GM12874 (cell line): ENCODE results near the gene ACYP2.
A peak's percentile ranks its signal among the peaks of the same experiment; 100 is the strongest.

Experiments used
- TF ChIP-seq, protein P1 (sequence below): IDR thresholded peaks from 2 replicates; pipeline ENCODE4 v1.5.1; 2011; ENCODE audit warnings: low read depth, mild to moderate bottlenecking, control low read depth, low read length, moderate library complexity; ENCODE audit not compliant: insufficient read depth

Gene ACYP2

DNA sequence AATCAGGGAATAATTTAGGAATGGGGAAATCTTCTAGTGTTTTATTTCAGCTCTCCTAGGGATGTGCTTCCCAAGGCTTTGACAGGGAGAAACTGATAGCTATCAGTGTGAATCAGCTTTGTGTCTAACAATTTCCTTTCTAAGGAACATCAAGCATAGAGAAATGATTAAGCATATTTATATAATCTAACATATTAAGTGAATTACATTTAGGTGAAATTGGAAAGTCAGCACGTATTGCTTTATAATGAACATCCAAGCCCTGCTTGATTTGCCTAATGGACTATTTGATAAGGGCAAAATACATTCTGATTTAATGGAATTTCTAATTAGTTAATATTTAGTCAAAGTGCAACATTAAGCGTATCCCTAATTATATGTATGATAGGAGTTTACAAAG, 160.1 kb downstream of the ACYP2 start:
- TF ChIP-seq, protein P1, sequence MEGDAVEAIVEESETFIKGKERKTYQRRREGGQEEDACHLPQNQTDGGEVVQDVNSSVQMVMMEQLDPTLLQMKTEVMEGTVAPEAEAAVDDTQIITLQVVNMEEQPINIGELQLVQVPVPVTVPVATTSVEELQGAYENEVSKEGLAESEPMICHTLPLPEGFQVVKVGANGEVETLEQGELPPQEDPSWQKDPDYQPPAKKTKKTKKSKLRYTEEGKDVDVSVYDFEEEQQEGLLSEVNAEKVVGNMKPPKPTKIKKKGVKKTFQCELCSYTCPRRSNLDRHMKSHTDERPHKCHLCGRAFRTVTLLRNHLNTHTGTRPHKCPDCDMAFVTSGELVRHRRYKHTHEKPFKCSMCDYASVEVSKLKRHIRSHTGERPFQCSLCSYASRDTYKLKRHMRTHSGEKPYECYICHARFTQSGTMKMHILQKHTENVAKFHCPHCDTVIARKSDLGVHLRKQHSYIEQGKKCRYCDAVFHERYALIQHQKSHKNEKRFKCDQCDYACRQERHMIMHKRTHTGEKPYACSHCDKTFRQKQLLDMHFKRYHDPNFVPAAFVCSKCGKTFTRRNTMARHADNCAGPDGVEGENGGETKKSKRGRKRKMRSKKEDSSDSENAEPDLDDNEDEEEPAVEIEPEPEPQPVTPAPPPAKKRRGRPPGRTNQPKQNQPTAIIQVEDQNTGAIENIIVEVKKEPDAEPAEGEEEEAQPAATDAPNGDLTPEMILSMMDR, result no peak

GRCh38 chr2:54279385-54279784, 164.0 kb downstream of the ACYP2 start:
- TF ChIP-seq, protein P1, result 0 out of 2 replicates have a peak, but pooled peaks have one; percentile 5

- TF ChIP-seq, protein P1, result no peak
Measured at GRCh38 chr2:54284826-54285225, 169.4 kb downstream of the ACYP2 start.

GRCh38 chr2:54285451-54285850, 170.0 kb downstream of the ACYP2 start:
- TF ChIP-seq, protein P1, result no peak

DNA sequence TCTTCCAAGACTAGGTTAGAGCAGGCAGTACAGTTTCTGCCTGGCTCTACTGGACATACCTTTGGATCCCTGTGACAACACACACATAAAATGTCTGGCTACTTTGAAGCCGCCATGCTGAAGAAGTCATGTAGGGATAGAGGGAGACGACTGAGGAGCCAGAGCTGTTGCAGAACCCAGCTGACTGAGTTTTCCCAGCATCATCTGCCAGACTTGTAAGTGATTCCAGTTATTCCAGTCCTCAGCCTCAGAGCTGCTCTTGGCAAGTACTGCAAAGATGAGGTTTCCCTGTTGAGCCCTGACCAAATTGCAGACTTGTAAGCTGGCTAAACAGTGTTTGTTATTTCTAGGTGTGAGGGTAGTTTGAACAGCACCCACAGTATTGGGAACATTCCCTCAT, 172.1 kb downstream of the ACYP2 start:
- TF ChIP-seq, protein P1, result no peak

- TF ChIP-seq, protein P1, result no peak
Measured at GRCh38 chr2:54289917-54290316, 174.5 kb downstream of the ACYP2 start.

DNA sequence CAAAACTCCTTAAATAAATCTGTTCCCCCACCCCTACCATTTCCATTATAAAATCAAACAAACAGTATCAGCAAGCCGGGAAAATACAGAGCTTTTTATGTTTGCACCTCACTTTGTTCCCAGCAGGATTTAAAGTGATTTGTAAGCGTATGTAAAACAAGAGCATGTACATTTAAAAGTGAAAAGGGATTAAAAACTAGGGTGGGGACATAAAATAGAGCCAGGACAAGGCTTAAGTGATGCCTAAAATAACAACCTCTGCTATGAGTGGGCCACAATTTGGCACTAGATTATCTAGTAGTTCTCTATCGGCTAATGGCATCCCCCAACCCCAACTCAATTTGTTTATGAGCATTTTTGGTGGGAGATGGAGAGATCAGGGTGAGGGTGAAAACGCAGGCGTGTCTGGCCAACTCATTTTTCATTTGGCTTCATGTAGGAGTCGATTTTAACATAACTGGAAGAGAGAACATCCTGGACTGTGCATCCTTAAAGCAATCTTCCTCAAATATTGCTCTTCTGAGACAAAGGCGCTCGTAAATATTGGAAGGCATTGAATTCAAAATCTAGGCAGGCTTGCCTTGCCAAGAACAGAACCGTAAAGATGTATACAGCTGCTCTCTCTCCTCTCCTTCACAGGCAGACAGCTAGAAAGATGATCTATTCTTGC, 175.1 kb downstream of the ACYP2 start:
- TF ChIP-seq, protein P1, result no peak
